Bronchial epithelial cell (primary cell): Measurements from ENCODE around the gene MYADM. TPM values are rescaled to one million over a fixed set of nuclear protein-coding genes. Genes with fewer than 3 reads are reported as not detected.

Experiments used
- DNase-seq: peaks from one replicate; pipeline ENCODE4 v3.0.0-alpha.2; 2010; ENCODE audit warnings: low read depth
- FAIRE-seq: peaks from 2 replicates; lab custom pipeline; 2011; peaks lifted over from hg19 to GRCh38; lab: Jason Lieb, UNC
- H3K27me3 ChIP-seq: 2 replicates; pipeline ENCODE4 v1.5.1; 2011; ENCODE audit warnings: low read length; ENCODE audit not compliant: control insufficient read depth, insufficient read depth
- H3K36me3 ChIP-seq: 2 replicates; pipeline ENCODE4 v1.5.1; 2011; ENCODE audit warnings: low read length; ENCODE audit not compliant: control insufficient read depth, insufficient read depth
- H3K4me3 ChIP-seq: 2 replicates; pipeline ENCODE4 v1.5.1; 2011; ENCODE audit warnings: mild to moderate bottlenecking, low read depth, low read length, control low read depth
- CTCF ChIP-seq: IDR thresholded peaks from 2 replicates; pipeline ENCODE4 v1.5.1; 2011; ENCODE audit warnings: mild to moderate bottlenecking, moderate library complexity, low read length, control low read depth, inconsistent platforms; ENCODE audit not compliant: insufficient read depth, severe bottlenecking
- total RNA-seq: library from RNA; depleted of rRNA; stranded (reverse); fragments of >200 nt; gene quantifications from 2 replicates; pipeline ENCODE4 v1.2.1, GENCODE V29; 2014

Gene MYADM
- total RNA-seq, 1 donor from 2014 or later = 1.3 TPM

DNA sequence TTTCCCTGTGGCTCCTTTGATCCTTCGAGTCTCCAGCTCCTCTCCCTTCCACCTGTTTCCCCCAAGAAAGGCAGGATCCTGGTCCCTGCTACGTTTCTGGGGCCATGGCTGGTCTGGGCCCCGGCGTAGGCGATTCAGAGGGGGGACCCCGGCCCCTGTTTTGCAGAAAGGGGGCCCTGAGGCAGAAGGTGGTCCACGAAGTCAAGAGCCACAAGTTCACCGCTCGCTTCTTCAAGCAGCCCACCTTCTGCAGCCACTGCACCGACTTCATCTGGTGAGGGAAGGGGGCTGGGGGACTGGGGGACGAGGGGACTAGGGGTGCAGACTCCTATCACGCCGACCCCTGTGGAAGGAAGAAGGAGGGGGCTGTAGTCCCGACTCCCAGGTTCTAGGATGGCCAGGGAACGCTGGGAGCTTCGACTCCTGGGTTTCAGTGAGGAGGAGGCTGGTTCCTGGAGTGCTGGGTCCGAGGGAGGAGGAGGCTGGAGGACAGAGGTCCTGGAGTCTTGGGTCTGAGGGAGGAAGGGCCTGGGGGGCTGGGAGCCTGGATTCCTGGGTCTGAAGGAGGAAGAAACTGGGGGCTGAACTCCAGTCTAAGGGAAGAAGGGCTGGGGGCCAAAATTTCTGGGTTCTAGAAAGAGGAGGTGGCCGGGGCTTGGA lies 14.8 kb downstream of the MYADM start:
- DNase-seq (no peak), FAIRE-seq (no peak)
- no peak for TF ChIP-seq CTCF
- no peak overlapping the region for H3K4me3 ChIP-seq
- H3K36me3 ChIP-seq = no peaks in the 10 kb centered on the region
- peaks cover 29% of the 10 kb centered on the region for H3K27me3 ChIP-seq

- FAIRE-seq = no peak
- DNase-seq = no peak
- Histone ChIP-seq H3K27me3 (peaks cover 29% of the 10 kb centered on the region), H3K36me3 (no peaks in the 10 kb centered on the region), H3K4me3 (no peak overlapping the region)
- no peak for TF ChIP-seq CTCF
These were observed 15.6 kb downstream of the MYADM start for GRCh38 chr19:53883231-53883661.

DNA sequence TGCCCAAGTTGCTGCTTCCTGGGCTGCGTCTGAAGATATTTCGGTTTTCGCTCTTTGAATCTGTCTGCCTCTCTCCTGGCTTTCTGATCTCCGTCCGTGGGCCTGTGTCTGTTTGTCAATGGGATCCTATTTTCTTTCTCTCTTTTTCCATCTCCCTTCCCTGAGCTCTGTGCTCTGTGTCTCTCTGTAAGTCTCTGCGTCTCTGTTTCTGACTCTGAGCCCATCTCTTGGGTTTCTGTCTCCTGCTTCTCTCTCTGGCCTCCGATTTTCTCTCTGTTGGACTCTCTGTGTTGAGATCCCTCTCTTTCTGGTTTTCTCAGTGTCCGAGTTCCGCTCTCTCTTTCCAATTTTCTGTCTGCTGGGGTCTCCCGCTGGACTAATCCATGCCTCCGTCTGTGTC lies 16.1 kb downstream of the MYADM start:
- FAIRE-seq (no peak), DNase-seq (no peak)
- Histone ChIP-seq H3K36me3 (no peaks in the 10 kb centered on the region), H3K27me3 (peaks cover 29% of the 10 kb centered on the region), H3K4me3 (no peak overlapping the region)
- TF ChIP-seq CTCF = no peak

DNA sequence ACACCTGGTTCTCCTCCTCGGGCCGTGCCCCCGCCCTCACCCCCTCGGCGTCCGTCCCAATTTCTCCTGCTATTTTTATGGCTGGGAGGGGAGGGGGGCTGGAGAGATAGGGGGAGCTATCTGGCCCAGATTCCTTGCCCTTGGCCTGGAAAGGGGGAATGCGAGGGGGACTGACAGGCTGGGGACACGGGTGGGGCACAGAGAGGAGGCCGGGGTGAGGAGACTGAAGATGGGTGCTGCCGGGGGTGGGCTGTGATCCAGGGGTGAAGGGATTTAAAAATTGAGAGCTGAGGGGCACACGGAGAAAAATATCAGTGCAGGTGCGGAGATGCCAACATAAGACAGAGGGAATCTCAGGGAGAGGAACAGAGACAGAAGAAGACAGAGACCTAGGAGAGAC lies 16.6 kb downstream of the MYADM start:
- Histone ChIP-seq H3K36me3 (no peaks in the 10 kb centered on the region), H3K27me3 (peaks cover 29% of the 10 kb centered on the region), H3K4me3 (no peak overlapping the region)
- DNase-seq = no peak
- TF ChIP-seq CTCF = no peak
- no peak for FAIRE-seq

- no peaks in the 10 kb centered on the region for H3K36me3 ChIP-seq
- FAIRE-seq (no peak), DNase-seq (no peak)
- peaks cover 24% of the 10 kb centered on the region for H3K27me3 ChIP-seq
- no peak overlapping the region for H3K4me3 ChIP-seq
- TF ChIP-seq CTCF = no peak
These were observed 17.4 kb downstream of the MYADM start for GRCh38 chr19:53885036-53885435.

- FAIRE-seq (no peak), DNase-seq (no peak)
- no peak for TF ChIP-seq CTCF
- Histone ChIP-seq H3K27me3 (no peaks in the 10 kb centered on the region), H3K4me3 (no peak overlapping the region), H3K36me3 (no peaks in the 10 kb centered on the region)
These were observed 24.8 kb downstream of the MYADM start for GRCh38 chr19:53892301-53892980.
